Ascending aorta (tissue), 2 donors: ENCODE data around the gene PDGFB. TPM values are rescaled to one million over a fixed set of nuclear protein-coding genes. Genes with fewer than 3 reads are reported as not detected.

Experiments used
- DNase-seq, 2 donors: peaks; one replicate each; pipeline ENCODE4 v3.0.0-alpha.2; 2019; ENCODE audit warnings: low spot score in 2 of 2
- H3K27ac ChIP-seq, 2 donors: fragments of 200-600 bp; sonication (generic); one replicate each; pipeline ENCODE4 v1.5.1; 2016 to 2017; ENCODE audit warnings: mild to moderate bottlenecking in 1 of 2
- H3K27me3 ChIP-seq: fragments of 200-600 bp; sonication (generic); one replicate; pipeline ENCODE4 v1.5.1; 2017
- H3K36me3 ChIP-seq, 2 donors: fragments of 200-600 bp; sonication (generic); one replicate each; pipeline ENCODE4 v1.5.1; 2016
- H3K4me1 ChIP-seq, 2 donors: fragments of 200-600 bp; sonication (generic); one replicate each; pipeline ENCODE4 v1.5.1; 2016 to 2017; ENCODE audit warnings: mild to moderate bottlenecking in 1 of 2
- H3K4me3 ChIP-seq, 2 donors: fragments of 200-600 bp; sonication (generic); one replicate each; pipeline ENCODE4 v1.5.1; 2016 to 2017; ENCODE audit warnings: mild to moderate bottlenecking in 1 of 2
- H3K9me3 ChIP-seq, 2 donors: fragments of 200-600 bp; sonication (generic); one replicate each; pipeline ENCODE4 v1.5.1; 2016
- intact Hi-C: fragments of 100-400 bp; cut with DNase I; formaldehyde crosslinking; loops from one replicate; pipeline ENCODE4 v1.15.1; 2023
- total RNA-seq: library from RNA; depleted of rRNA; stranded (reverse); fragments of >200 nt; gene quantifications from one replicate; pipeline ENCODE4 v1.1.0, GENCODE V29; 2016
- TF ChIP-seq, protein P1 (sequence below), 3 experiments: fragments of 200-600 bp in 2 of 3; fragments of 450-650 bp in 1 of 3; sonication (generic) in 2 of 3; IDR thresholded peaks; one replicate each; pipeline ENCODE4 v1.5.1; 2016 to 2019; ENCODE audit warnings: antibody characterized with exemption in 3 of 3, mild to moderate bottlenecking in 1 of 3, moderate library complexity in 1 of 3

The PDGFB gene
- total RNA-seq, 1 donor from 2014 or later: 8.9 TPM

- Histone ChIP-seq H3K36me3 (no peaks in the 10 kb centered on the region), H3K4me1 (peaks cover 22 to 28% of the 10 kb centered on the region in 2 donors), H3K9me3 (peaks cover 0 to 5% of the 10 kb centered on the region in 2 donors), H3K27me3 (no peaks in the 10 kb centered on the region), H3K27ac (peak overlapping the region; percentile 36 to 56), H3K4me3 (no peak overlapping the region)
- intact Hi-C loops: loop anchor here (5.0 kb wide), 1 partner anchor 80 kb away; no protein-coding TSS in a partner anchor
- no peak for DNase-seq
- TF ChIP-seq, protein P1, sequence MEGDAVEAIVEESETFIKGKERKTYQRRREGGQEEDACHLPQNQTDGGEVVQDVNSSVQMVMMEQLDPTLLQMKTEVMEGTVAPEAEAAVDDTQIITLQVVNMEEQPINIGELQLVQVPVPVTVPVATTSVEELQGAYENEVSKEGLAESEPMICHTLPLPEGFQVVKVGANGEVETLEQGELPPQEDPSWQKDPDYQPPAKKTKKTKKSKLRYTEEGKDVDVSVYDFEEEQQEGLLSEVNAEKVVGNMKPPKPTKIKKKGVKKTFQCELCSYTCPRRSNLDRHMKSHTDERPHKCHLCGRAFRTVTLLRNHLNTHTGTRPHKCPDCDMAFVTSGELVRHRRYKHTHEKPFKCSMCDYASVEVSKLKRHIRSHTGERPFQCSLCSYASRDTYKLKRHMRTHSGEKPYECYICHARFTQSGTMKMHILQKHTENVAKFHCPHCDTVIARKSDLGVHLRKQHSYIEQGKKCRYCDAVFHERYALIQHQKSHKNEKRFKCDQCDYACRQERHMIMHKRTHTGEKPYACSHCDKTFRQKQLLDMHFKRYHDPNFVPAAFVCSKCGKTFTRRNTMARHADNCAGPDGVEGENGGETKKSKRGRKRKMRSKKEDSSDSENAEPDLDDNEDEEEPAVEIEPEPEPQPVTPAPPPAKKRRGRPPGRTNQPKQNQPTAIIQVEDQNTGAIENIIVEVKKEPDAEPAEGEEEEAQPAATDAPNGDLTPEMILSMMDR (IDR thresholded peaks at IDR 0.05): no peak
Observed at GRCh38 chr22:39177456-39177775, 67.4 kb downstream of the PDGFB start.

DNA sequence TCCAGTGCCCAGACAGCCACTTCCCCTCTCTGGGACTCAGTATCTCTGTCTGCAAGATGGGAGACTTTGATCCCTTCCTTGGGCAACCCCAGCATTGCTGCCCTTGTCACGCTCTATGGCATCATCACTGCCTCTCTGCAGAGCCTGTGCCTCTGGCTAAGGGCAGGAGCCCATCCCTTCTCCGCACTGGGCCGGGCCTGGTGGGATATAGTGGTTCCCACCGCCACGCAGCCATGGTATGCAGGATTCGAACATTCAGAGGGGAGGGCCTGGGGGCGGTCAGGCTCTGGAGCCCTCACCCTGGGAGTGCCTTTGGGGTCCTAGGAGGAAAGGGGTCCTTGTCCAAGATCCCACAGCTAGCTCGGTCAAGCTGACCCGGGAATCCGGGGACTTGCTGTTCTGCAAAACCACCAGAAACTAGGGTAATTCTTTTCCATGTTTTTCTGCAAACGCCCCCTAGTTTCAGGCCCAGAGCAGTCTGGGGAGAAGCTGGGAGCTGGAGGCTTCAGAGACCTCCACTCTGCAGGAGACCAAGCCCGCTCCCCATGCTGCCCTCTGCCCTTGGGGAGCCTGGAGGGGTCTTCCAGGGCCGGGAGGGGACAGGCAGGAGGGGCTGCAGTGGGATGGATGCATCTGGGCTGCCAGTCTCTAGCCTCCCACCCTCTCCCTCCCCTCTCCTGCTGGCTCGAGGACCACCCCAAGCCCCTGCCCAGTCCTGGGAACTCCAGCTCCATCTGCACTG lies 67.9 kb downstream of the PDGFB start:
- TF ChIP-seq, protein P1 (IDR thresholded peaks at IDR 0.05): no peak
- Histone ChIP-seq H3K4me3 (no peak overlapping the region), H3K36me3 (no peaks in the 10 kb centered on the region), H3K4me1 (peaks cover 22 to 28% of the 10 kb centered on the region in 2 donors), H3K9me3 (peaks cover 0 to 5% of the 10 kb centered on the region in 2 donors), H3K27ac (peak overlapping the region; percentile 56 to 60), H3K27me3 (no peaks in the 10 kb centered on the region)
- DNase-seq: peak in 1 of 2 donors; percentile 56
- intact Hi-C loops: loop anchor here (5.0 kb wide), 1 partner anchor 80 kb away; no protein-coding TSS in a partner anchor

- TF ChIP-seq, protein P1 (IDR thresholded peaks at IDR 0.05): no peak
- H3K4me1 ChIP-seq: peaks cover 22 to 28% of the 10 kb centered on the region in 2 donors
- intact Hi-C loops: loop anchor here (5.0 kb wide), 1 partner anchor 81 kb away; no protein-coding TSS in a partner anchor
- DNase-seq: peak in 1 of 2 donors; percentile 75
- H3K36me3 ChIP-seq: no peaks in the 10 kb centered on the region
- peak overlapping the region in 1 of 2 donors; percentile 18 for H3K4me3 ChIP-seq
- no peaks in the 10 kb centered on the region for H3K27me3 ChIP-seq
- H3K27ac ChIP-seq: peak overlapping the region; percentile 56 to 60
- H3K9me3 ChIP-seq: peaks cover 0 to under 1% of the 10 kb centered on the region in 2 donors
Observed at GRCh38 chr22:39176143-39176713, 68.6 kb downstream of the PDGFB start.

GRCh38 chr22:39175353-39176142 lies 69.2 kb downstream of the PDGFB start:
- peak overlapping the region; percentile 56 to 60 for H3K27ac ChIP-seq
- peak overlapping the region in 1 of 2 donors; percentile 25 for H3K4me3 ChIP-seq
- H3K9me3 ChIP-seq: no peaks in the 10 kb centered on the region
- intact Hi-C loops: loop anchor here (5.0 kb wide), 1 partner anchor 82 kb away; no protein-coding TSS in a partner anchor
- H3K27me3 ChIP-seq: no peaks in the 10 kb centered on the region
- TF ChIP-seq, protein P1 (IDR thresholded peaks at IDR 0.05): no peak
- peaks cover 24 to 28% of the 10 kb centered on the region in 2 donors for H3K4me1 ChIP-seq
- no peak for DNase-seq
- no peaks in the 10 kb centered on the region for H3K36me3 ChIP-seq

- no peaks in the 10 kb centered on the region for H3K9me3 ChIP-seq
- H3K4me1 ChIP-seq: peaks cover 24 to 28% of the 10 kb centered on the region in 2 donors
- H3K4me3 ChIP-seq: peak overlapping the region; percentile 17 to 25
- TF ChIP-seq, protein P1 (IDR thresholded peaks at IDR 0.05): no peak
- DNase-seq: peak; percentile 47 to 86
- peak overlapping the region; percentile 47 to 56 for H3K27ac ChIP-seq
- no peaks in the 10 kb centered on the region for H3K36me3 ChIP-seq
- intact Hi-C loops: loop anchor here (5.0 kb wide), 2 partner anchors 83 to 353 kb away; no protein-coding TSS in a partner anchor
- no peaks in the 10 kb centered on the region for H3K27me3 ChIP-seq
Observed at GRCh38 chr22:39174498-39175352, 70.1 kb downstream of the PDGFB start.
